HAP-1 (cell line): ENCODE measurements around the gene SPP1.
"Not testable (repeated sequence)": the region's sequence is repeated elsewhere in the genome, so short reads cannot be mapped to it uniquely, and the experiment has no call there.

Source experiments
- DNase-seq, 2 experiments: peaks; one replicate each; pipeline ENCODE4 v3.0.0-alpha.2; 2016 to 2020; ENCODE audit warnings: low spot score in 2 of 2
- H3K27me3 ChIP-seq: fragments of 250-450 bp; sonication (Bioruptor Pico); 2 replicates; pipeline ENCODE4 v1.5.1; 2020; ENCODE audit warnings: low read depth, mild to moderate bottlenecking, moderate library complexity
- H3K36me3 ChIP-seq: fragments of 250-450 bp; sonication (Bioruptor Pico); replicated peaks from 2 replicates; pipeline ENCODE4 v1.5.1; 2020; ENCODE audit warnings: mild to moderate bottlenecking
- H3K4me1 ChIP-seq: fragments of 250-450 bp; sonication (Bioruptor Pico); 2 replicates; pipeline ENCODE4 v1.5.1; 2020; ENCODE audit warnings: mild to moderate bottlenecking
- H3K4me3 ChIP-seq: fragments of 250-450 bp; sonication (Bioruptor Pico); 2 replicates; pipeline ENCODE4 v1.5.1; 2020; ENCODE audit warnings: mild to moderate bottlenecking, moderate library complexity
- H3K9me3 ChIP-seq: fragments of 250-450 bp; sonication (Bioruptor Pico); 2 replicates; pipeline ENCODE4 v1.5.1; 2020; ENCODE audit warnings: mild to moderate bottlenecking, moderate library complexity
- in situ Hi-C: fragments of 300-500 bp; cut with MboI; formaldehyde crosslinking; loops from 3 replicates; pipeline ENCODE4 v1.14.3; 2020; ENCODE audit warnings: low sequenced_read_pairs, inconsistent platforms, mixed read lengths

SPP1 gene

GRCh38 chr4:87983996-87984395, 8.5 kb downstream of the SPP1 start:
- DNase-seq: no peak
- no peaks in the 10 kb centered on the region for H3K4me1 ChIP-seq
- H3K4me3 ChIP-seq: no peak overlapping the region
- peaks cover 27% of the 10 kb centered on the region for H3K27me3 ChIP-seq
- no peaks in the 10 kb centered on the region for H3K9me3 ChIP-seq
- no peaks in the 10 kb centered on the region for H3K36me3 ChIP-seq
- in situ Hi-C loops: no loop called here

DNA sequence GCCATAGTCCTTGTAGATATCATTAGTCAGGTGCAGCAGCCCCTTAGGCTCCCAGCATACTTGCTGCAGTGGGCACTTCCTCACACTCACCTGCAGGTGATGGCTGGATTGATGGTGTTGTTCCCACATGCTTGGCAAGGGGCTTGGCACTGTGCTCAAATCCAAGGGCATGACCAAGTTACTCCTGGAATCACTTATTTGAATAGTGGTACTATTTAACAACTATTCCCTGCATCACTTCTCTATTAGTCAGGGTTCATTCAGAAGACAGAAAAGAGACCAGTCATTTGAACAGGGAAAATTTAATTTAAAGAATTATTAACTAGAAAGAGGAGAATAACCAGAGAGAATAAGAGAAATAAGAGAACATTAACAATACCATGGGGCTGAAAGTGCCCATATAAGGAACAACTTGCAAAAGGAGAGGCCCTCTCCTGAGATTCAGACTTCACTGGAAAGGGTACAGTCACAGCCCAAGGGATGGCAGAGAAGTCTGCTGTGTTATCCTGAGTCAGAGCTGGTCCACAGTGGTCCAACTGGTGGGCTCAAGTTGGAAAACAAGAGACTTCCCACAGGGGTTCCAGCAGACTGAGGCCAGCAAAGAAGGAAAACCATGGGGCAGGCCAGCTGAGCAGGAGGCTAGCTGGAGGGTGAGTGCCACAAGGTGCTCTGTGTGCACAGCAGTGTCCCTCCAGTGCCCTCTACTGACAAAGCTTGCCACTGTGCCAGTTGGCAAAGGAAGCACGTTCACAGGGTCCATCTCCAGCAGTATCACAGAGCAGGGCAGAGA, 9.8 kb downstream of the SPP1 start:
- in situ Hi-C loops: no loop called here
- Histone ChIP-seq H3K27me3 (peaks cover 26% of the 10 kb centered on the region), H3K9me3 (no peaks in the 10 kb centered on the region), H3K36me3 (no peaks in the 10 kb centered on the region), H3K4me1 (no peaks in the 10 kb centered on the region), H3K4me3 (no peak overlapping the region)
- peak in 1 of 2 experiments; percentile 34 for DNase-seq

GRCh38 chr4:87985887-87986200, 10.3 kb downstream of the SPP1 start:
- Histone ChIP-seq H3K4me3 (no peak overlapping the region), H3K27me3 (peaks cover 24% of the 10 kb centered on the region), H3K4me1 (no peaks in the 10 kb centered on the region), H3K36me3 (no peaks in the 10 kb centered on the region), H3K9me3 (no peaks in the 10 kb centered on the region)
- no peak for DNase-seq
- in situ Hi-C loops: no loop called here

GRCh38 chr4:87986508-87986907, 11.0 kb downstream of the SPP1 start:
- H3K9me3 ChIP-seq: no peaks in the 10 kb centered on the region
- in situ Hi-C loops: no loop called here
- peaks cover 24% of the 10 kb centered on the region for H3K27me3 ChIP-seq
- no peak overlapping the region for H3K4me3 ChIP-seq
- no peak for DNase-seq
- H3K36me3 ChIP-seq: no peaks in the 10 kb centered on the region
- no peaks in the 10 kb centered on the region for H3K4me1 ChIP-seq

- Histone ChIP-seq H3K9me3 (no peaks in the 10 kb centered on the region), H3K4me3 (no peak overlapping the region), H3K36me3 (no peaks in the 10 kb centered on the region), H3K4me1 (no peaks in the 10 kb centered on the region), H3K27me3 (peaks cover 17% of the 10 kb centered on the region)
- in situ Hi-C loops: no loop called here
- no peak for DNase-seq
Measured at GRCh38 chr4:87989765-87990164, 14.3 kb downstream of the SPP1 start.

DNA sequence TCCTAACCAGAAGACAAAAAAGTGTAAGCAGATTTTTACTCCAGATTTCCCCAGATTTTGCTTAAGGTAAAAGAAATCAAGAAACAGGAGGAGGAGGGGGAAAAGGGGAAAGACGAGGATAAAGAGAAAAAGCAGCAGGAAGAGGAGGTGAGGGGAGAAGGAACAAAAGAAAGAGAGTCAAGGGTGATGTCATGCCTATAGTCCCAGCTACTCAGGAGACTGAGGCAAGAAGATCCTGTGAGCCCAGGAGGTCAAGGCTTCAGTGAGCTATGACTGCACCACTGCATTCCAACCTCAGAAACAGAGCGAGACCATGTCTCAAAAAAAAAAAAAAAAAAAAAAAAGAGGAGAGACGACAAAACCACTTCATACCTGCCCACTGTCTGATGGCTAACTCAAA, 19.9 kb downstream of the SPP1 start:
- H3K9me3 ChIP-seq: no peaks in the 10 kb centered on the region
- H3K4me3 ChIP-seq: no peak overlapping the region
- in situ Hi-C loops: no loop called here
- H3K36me3 ChIP-seq: no peaks in the 10 kb centered on the region
- DNase-seq: no peak
- no peaks in the 10 kb centered on the region for H3K4me1 ChIP-seq
- peaks cover 4% of the 10 kb centered on the region for H3K27me3 ChIP-seq

- H3K9me3 ChIP-seq, in situ Hi-C loops, H3K4me1 ChIP-seq, DNase-seq, H3K4me3 ChIP-seq, H3K36me3 ChIP-seq, H3K27me3 ChIP-seq: not testable (repeated sequence)
Measured at GRCh38 chr4:87999191-87999691, 23.7 kb downstream of the SPP1 start.

GRCh38 chr4:88001871-88002270, 26.4 kb downstream of the SPP1 start:
- Histone ChIP-seq H3K4me1 (peaks cover 3% of the 10 kb centered on the region), H3K4me3 (no peak overlapping the region), H3K9me3 (no peaks in the 10 kb centered on the region), H3K36me3 (no peaks in the 10 kb centered on the region), H3K27me3 (no peaks in the 10 kb centered on the region)
- no peak for DNase-seq
- in situ Hi-C loops: no loop called here

DNA sequence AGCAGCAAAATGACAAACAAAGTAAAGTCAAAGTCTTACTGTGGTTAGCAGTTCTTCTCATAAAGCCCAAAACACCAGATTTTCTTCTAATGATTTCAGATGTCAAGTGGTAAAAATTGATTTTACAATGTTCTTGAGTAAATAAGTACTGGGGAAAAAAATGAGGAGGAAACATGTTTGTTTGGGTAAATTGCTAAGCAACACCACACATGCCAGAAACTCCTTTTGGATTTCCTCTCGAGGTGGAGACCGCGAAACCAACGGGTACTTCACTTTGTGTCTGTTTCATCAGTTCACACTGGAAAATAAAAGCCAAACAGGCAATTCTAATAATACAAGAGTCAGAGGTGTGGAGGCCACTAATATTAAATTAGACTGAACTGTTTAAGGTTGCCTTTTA, 27.3 kb downstream of the SPP1 start:
- no peaks in the 10 kb centered on the region for H3K9me3 ChIP-seq
- H3K27me3 ChIP-seq: no peaks in the 10 kb centered on the region
- no peaks in the 10 kb centered on the region for H3K36me3 ChIP-seq
- in situ Hi-C loops: no loop called here
- H3K4me3 ChIP-seq: no peak overlapping the region
- DNase-seq: no peak
- H3K4me1 ChIP-seq: peaks cover 7% of the 10 kb centered on the region

- no peaks in the 10 kb centered on the region for H3K36me3 ChIP-seq
- peaks cover 7% of the 10 kb centered on the region for H3K4me1 ChIP-seq
- H3K4me3 ChIP-seq: no peak overlapping the region
- peak; percentile 23 to 37 for DNase-seq
- H3K9me3 ChIP-seq: no peaks in the 10 kb centered on the region
- no peaks in the 10 kb centered on the region for H3K27me3 ChIP-seq
- in situ Hi-C loops: no loop called here
Measured at GRCh38 chr4:88003261-88003660, 27.7 kb downstream of the SPP1 start.

- no peak for DNase-seq
Measured at GRCh38 chr4:88005076-88005475, 29.6 kb downstream of the SPP1 start.

GRCh38 chr4:88005946-88006345, 30.4 kb downstream of the SPP1 start:
- DNase-seq: no peak
- H3K27me3 ChIP-seq: no peaks in the 10 kb centered on the region
- H3K9me3 ChIP-seq: no peaks in the 10 kb centered on the region
- in situ Hi-C loops: no loop called here
- H3K36me3 ChIP-seq: no peaks in the 10 kb centered on the region
- H3K4me3 ChIP-seq: no peak overlapping the region
- H3K4me1 ChIP-seq: peaks cover 26% of the 10 kb centered on the region

More at GRCh38 chr4:88005076-88005475, 29.6 kb downstream of the SPP1 start:
- Histone ChIP-seq H3K27me3 (no peaks in the 10 kb centered on the region), H3K4me3 (no peak overlapping the region), H3K9me3 (no peaks in the 10 kb centered on the region), H3K36me3 (no peaks in the 10 kb centered on the region), H3K4me1 (peaks cover 19% of the 10 kb centered on the region)
- in situ Hi-C loops: no loop called here

DNA sequence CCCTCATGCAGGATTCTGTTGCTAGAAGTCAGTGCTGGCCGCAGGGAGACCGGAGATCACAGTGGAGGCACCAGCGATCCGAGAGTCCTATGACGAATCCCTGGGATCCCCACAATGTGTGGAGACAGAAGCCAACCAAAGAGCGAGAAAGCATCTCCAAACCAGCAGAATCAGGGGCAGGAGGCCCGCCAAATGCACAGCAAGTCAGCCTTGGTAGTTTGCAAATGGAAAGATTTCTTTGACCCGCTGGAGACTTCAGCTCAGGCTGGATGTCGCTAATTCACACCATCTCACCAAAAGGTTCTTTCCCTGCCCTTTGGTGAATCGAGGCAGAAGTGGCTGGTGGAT, 31.4 kb downstream of the SPP1 start:
- no peaks in the 10 kb centered on the region for H3K36me3 ChIP-seq
- no peaks in the 10 kb centered on the region for H3K27me3 ChIP-seq
- H3K9me3 ChIP-seq: no peaks in the 10 kb centered on the region
- H3K4me3 ChIP-seq: peak overlapping the region; percentile 57
- no peak for DNase-seq
- in situ Hi-C loops: no loop called here
- H3K4me1 ChIP-seq: peaks cover 26% of the 10 kb centered on the region

DNA sequence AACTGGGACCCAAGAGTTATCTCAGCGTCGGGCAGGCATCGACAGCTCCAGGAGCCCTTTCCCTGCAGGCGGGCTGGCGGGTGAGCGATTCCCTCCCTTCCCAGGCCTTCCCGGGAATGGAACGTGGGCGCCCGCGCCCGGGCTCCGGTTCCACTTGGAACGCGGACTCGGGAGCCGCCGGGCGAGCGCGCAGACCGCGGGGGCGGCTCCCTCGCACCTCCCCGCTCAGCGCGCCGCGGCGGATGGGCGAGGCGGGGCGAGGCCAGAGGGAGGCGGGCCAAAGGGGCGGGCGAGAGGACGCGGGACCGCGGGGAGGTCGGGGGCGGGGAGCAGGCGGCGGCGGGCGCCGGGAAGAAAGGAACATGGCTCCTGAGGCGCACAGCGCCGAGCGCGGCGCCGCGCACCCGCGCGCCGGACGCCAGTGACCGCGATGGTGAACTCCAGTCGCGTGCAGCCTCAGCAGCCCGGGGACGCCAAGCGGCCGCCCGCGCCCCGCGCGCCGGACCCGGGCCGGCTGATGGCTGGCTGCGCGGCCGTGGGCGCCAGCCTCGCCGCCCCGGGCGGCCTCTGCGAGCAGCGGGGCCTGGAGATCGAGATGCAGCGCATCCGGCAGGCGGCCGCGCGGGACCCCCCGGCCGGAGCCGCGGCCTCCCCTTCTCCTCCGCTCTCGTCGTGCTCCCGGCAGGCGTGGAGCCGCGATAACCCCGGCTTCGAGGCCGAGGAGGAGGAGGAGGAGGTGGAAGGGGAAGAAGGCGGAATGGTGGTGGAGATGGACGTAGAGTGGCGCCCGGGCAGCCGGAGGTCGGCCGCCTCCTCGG, 32.0 kb downstream of the SPP1 start, which contains the start of gene PKD2:
PKD2 (plus strand) TSS at position 332 of the 818 bp plus-strand sequence; CDS start at position 431, 99 bp downstream.
- peaks cover 26% of the 10 kb centered on the region for H3K4me1 ChIP-seq
- H3K27me3 ChIP-seq: no peaks in the 10 kb centered on the region
- no peaks in the 10 kb centered on the region for H3K9me3 ChIP-seq
- H3K36me3 ChIP-seq: no peaks in the 10 kb centered on the region
- peak; percentile 46 to 90 for DNase-seq
- in situ Hi-C loops: no loop called here
- H3K4me3 ChIP-seq: peak within 1 kb of the TSS; percentile 57
